Keratinocyte (primary cell): ENCODE data around the gene CHM.

ENCODE experiments used
- EZH2 ChIP-seq: IDR thresholded peaks from one replicate; pipeline ENCODE4 v1.6.1; 2012; ENCODE audit warnings: inconsistent platforms, mild to moderate bottlenecking, low read length, moderate library complexity
- TF ChIP-seq, protein P1 (sequence below), 3 experiments: IDR thresholded peaks in 1 of 3; conservative IDR thresholded peaks in 1 of 3; optimal IDR thresholded peaks in 1 of 3; 2 replicates in 2 of 3; 3 replicates in 1 of 3; pipeline versions ENCODE3 to v1.5.1; 2011; ENCODE audit warnings: low read length in 3 of 3, mild to moderate bottlenecking in 3 of 3, moderate library complexity in 2 of 3, control low read depth in 1 of 3, inconsistent platforms in 1 of 3; ENCODE audit not compliant: insufficient read depth in 2 of 3; ENCODE audit errors: extremely low read depth in 1 of 3

DNA sequence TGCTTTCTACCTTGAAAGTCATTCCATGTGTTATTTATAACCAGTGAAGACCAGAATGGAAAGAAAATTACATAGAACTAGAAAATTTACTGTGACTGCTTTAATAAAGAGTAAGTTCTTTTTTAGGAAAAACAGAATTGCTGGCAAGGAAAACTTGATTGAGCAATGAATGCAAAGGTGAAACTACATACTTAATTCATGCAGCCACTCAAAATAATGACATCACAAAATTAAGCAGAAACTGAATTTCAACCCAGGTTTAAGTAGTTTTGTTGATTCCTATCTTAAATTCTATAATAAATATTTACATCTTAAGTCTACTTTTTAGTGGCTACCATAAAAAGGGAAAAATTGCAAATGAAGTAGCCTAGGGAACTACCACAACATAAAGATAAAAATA lies 14.0 kb downstream of the CHM start:
- TF ChIP-seq, protein P1, sequence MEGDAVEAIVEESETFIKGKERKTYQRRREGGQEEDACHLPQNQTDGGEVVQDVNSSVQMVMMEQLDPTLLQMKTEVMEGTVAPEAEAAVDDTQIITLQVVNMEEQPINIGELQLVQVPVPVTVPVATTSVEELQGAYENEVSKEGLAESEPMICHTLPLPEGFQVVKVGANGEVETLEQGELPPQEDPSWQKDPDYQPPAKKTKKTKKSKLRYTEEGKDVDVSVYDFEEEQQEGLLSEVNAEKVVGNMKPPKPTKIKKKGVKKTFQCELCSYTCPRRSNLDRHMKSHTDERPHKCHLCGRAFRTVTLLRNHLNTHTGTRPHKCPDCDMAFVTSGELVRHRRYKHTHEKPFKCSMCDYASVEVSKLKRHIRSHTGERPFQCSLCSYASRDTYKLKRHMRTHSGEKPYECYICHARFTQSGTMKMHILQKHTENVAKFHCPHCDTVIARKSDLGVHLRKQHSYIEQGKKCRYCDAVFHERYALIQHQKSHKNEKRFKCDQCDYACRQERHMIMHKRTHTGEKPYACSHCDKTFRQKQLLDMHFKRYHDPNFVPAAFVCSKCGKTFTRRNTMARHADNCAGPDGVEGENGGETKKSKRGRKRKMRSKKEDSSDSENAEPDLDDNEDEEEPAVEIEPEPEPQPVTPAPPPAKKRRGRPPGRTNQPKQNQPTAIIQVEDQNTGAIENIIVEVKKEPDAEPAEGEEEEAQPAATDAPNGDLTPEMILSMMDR (optimal IDR thresholded peaks at IDR 0.05 in 1 of 3, IDR thresholded peaks at IDR 0.05 in 1 of 3, conservative IDR thresholded peaks at IDR 0.05 in 1 of 3; ENCODE audit: extremely low read depth in 1 of 3, insufficient read depth in 2 of 3, low read length in 3 of 3), result no peak
- TF ChIP-seq EZH2, result no peak
